SK-MEL-5 (cell line): ENCODE results near the gene TBC1D4. TPM values are rescaled to one million over a fixed set of nuclear protein-coding genes. Genes with fewer than 3 reads are reported as not detected.
"Not testable (repeated sequence)": the region's sequence is repeated elsewhere in the genome, so short reads cannot be mapped to it uniquely, and the experiment has no call there.

Experiments used
- DNase-seq: peaks from one replicate; pipeline ENCODE4 v3.0.0-alpha.2; 2016; ENCODE audit warnings: low read depth, low spot score
- in situ Hi-C: cut with HindIII; loops from 2 replicates; pipeline ENCODE4 v1.10.0; 2016; ENCODE audit warnings: low sequenced_read_pairs, high pct_unique_total_duplicates, low pct_unique_long_range_greater_than_20kb
- total RNA-seq: library from RNA; depleted of rRNA; stranded (reverse); fragments of >200 nt; shearing (Covaris generic); gene quantifications from 2 replicates; pipeline ENCODE4 v1.2.3, GENCODE V29; 2014

The TBC1D4 gene
- total RNA-seq, 1 experiment from 2014 or later, result 36.9 TPM

- DNase-seq, result no peak
- in situ Hi-C loops, result no loop called here
Observed at GRCh38 chr13:75330770-75331169, 151.2 kb downstream of the TBC1D4 start.

DNA sequence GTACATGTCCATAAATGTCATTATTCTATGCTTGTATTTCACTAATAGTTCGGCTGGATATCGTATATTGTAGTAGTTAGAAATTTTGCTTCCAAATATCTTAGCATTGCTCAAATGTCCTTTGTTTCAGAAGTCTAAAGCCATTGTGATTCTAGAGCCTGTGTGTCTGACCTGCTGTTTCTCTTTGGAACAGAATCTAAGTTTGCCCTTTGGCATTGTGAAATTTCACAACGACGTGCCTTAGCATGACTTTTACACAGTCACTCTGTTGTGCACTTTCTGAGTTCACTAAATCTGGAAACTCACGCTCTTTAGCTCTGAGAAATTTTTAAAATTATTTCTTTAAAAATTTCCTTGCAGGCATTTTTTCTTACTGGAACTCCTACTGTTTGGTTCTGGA is 152.2 kb downstream of the TBC1D4 start:
- peak; percentile 60 for DNase-seq
- in situ Hi-C loops, result no loop called here

GRCh38 chr13:75329097-75329496 is 152.9 kb downstream of the TBC1D4 start:
- in situ Hi-C loops, result no loop called here
- DNase-seq, result no peak

- DNase-seq, result no peak
- in situ Hi-C loops, result no loop called here
Observed at GRCh38 chr13:75327135-75327510, 154.8 kb downstream of the TBC1D4 start.

- in situ Hi-C loops, result no loop called here
- DNase-seq, result no peak
Observed at GRCh38 chr13:75326173-75327134, 155.5 kb downstream of the TBC1D4 start.

GRCh38 chr13:75325711-75326110 is 156.3 kb downstream of the TBC1D4 start:
- no peak for DNase-seq
- in situ Hi-C loops, result no loop called here

DNA sequence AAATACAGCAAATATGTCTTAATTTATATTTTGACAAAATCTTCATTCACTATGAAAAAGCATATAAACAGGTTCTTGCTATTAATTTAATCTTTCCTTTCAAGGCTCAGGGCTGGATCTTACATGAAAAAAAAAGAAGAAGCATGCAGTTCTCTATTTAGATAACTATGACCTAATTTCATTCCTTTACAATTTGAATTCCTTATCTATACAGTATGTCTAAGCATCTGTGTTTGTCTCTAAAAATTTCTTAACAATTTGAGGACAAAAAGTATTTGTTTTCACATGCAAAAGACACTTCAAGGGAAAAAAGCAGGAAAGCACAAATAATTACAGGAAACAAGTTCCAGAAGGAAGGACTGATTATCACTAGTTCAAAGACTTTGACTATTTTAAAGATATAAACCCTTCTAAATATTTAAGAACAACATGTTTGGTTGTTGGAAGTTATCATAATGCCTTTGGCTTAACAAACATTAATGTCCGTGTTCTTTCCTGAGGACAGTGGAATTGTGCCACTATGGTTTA is 157.5 kb downstream of the TBC1D4 start:
- in situ Hi-C loops, result no loop called here
- DNase-seq, result no peak

GRCh38 chr13:75321084-75321483 is 160.9 kb downstream of the TBC1D4 start:
- in situ Hi-C loops, result no loop called here
- DNase-seq, result no peak

- in situ Hi-C loops, result no loop called here
- no peak for DNase-seq
Observed at GRCh38 chr13:75319254-75319653, 162.7 kb downstream of the TBC1D4 start.

DNA sequence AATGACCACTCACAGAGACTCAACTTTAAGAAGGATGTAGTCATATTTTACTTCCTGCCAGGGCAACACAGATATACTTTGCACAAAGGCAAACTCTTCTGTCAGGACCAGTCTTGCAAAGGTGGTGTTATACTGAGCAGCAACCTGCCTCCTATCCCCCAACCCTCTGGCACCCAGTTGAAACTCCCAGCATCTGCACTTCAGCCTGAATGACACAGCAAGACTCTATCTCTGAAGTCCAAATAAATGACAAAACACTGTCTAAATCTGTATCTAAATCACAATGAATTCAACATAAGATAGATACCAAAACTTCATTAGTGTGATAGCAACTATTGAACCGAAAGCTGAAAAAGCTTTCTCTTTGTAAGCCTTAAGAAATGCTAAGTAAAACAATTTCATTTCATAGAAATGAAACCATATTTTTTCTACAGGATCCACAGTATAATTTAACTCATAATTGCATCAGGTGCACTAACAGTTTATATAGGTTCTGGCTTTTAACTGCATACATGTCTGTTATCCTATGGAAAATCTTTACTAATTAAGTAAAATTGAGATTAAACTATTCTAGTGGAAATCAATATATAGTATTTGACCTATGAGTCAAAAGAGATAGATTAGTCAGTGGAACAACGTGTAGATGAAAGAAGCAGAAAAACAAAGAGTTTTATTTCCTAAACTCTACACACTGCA is 163.7 kb downstream of the TBC1D4 start:
- no peak for DNase-seq
- in situ Hi-C loops, result no loop called here

DNA sequence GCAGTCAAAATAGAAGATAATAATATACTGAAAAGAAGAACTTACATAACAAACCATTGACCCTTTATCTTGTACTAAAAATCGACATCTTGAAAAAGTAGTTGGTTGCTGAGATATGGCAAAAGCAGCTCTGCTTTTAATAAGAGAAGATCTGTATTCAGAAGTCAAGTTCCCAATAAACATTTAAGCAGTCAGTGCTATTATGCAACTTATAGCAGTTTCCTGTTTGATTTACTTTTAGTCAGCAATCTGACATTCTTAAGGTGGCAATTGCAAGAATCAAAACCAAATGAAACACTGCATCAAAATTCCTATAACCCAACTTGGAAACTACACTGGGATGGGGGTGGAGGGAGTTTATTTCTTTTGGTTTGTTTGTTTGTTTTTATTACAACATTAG is 165.5 kb downstream of the TBC1D4 start:
- in situ Hi-C loops, result no loop called here
- DNase-seq, result no peak

DNA sequence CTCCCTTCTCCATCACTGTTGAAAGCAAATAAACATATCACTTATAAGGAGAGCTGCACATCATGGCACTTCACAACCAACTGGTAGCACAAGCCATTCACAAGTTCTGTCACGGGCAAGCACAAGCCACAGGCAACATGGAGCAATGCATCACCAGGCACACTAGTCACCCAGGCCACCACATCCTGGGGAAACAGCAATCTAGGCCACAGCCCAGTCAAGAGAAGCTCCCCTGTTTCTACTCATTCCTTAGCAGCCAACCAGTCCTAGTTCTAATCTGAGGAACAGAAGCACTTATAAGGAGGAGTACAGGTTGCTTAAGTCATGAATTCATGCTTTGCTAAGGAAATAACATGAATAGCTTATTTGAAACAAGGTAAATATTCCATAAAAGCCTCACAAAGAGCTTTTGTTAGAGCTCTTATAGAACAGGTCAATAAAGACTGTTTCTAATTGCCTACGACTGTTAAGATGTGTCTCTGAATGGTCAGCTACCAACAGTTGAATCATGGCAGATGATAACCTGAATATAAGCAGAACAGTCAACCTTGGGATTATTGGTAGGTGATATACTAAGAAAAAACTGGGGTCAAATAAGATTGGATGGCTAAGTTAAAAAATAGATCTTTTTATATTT is 169.0 kb downstream of the TBC1D4 start:
- in situ Hi-C loops, result no loop called here
- no peak for DNase-seq

DNA sequence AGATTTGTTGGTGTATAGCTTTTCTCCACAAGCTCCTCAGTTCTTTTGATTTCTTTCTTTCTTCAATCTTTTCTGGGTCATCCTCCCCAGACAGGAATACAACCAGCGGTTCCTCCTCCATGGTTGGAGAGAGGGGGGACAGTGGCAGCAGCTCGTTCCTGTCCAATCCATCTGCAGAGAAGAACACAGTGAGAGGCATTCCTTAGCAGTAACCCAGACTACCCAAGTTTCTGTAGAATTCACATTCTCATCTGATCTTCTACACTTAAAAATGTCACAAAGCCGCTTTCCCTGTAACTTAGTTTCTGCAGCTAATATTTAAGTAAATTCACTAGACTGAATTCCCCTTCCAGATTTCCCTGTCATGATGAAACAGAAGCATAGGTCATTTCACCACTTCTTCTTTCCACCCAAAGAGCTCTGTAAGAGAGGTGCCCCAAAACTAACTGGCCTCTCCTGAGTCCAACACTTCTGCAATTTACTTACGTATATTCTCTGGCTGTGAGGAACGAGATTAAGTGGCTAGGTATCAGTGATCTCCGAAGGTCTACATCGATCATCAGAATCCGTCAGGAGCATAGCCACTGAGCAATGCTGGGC is 171.9 kb downstream of the TBC1D4 start:
- in situ Hi-C loops, result no loop called here
- DNase-seq, result no peak

DNA sequence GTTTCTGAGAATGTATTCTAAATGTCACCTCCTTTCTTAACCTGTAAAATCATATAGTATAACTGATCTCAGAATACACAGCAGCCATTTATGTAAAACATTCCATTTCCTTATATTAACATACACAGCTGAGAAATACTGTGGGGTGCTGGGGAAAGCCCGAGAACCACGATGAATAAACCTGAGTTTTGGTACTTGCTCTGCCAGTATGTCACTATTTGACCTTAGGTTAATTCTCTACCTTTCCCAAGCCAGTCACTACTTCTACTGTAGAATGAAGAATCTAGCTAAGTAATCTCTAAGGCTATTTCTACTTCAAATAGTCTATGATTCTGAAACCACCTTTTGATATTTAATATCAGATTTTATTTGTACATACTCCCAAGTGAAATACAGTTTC is 173.7 kb downstream of the TBC1D4 start:
- in situ Hi-C loops, result no loop called here
- no peak for DNase-seq

DNA sequence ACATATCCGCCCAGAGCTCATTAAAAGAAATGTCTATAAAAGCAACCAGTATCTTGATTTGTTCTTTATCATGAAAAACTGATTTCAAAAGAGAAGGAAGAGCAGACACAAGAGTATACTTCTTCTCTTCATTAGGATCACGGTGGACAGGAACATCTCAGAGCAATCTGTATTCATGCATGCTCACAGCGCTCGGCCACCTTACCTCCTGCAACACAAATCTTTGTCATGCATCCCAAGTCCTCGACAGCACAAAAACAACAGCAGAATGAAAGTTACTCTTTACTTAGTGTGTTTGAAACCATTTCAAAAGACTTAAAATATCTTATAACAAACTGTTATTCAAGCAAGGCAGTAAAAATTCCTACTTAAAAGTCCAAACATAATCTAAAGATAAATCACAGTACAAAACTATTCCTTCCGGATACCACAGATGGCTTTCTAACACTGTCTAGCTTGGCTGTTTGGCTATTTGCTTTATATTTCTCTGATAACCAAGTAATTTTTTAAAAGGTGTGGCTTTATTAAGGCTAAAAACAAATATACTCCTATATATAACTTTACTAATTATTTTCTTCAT is 174.5 kb downstream of the TBC1D4 start:
- no peak for DNase-seq
- in situ Hi-C loops, result no loop called here

- DNase-seq, in situ Hi-C loops: not testable (repeated sequence)
Observed at GRCh38 chr13:75306967-75307366, 175.0 kb downstream of the TBC1D4 start.

- in situ Hi-C loops, result no loop called here
- DNase-seq, result no peak
Observed at GRCh38 chr13:75305059-75305458, 176.9 kb downstream of the TBC1D4 start.
